ENCODE results near the gene MARCHF3.

- TF ChIP-seq CTCF (IDR thresholded peaks at IDR 0.05) (no peak), POLR2AphosphoS5 (IDR thresholded peaks at IDR 0.05) (no peak), POLR2A (IDR thresholded peaks at IDR 0.05) (no peak), EP300 (IDR thresholded peaks at IDR 0.05) (no peak)
Observed at GRCh38 chr5:127007522-127007921, 22.8 kb downstream of the MARCHF3 start.

Measured in gastroesophageal sphincter (tissue), 3 donors.